Memory B cell (primary cell): ENCODE measurements around the gene JARID2.
A peak's percentile ranks its signal among the peaks of the same experiment; 100 is the strongest.

Experiments
- ATAC-seq: fragments of 150-1000 bp; cut with Tn5 transposase; 2 replicates; pipeline ENCODE4 v1.10.0; 2021; ENCODE audit warnings: low read depth, mild to moderate bottlenecking, moderate library complexity
- DNase-seq, 2 donors: peaks; one replicate each; pipeline ENCODE4 v3.0.0; 2022; ENCODE audit warnings: low spot score in 2 of 2
- H3K27ac Mint-ChIP-seq: one replicate; pipeline ENCODE4 v1.8.0; 2022; ENCODE audit warnings: mild to moderate bottlenecking, moderate library complexity, mixed read lengths
- H3K27me3 Mint-ChIP-seq: one replicate; pipeline ENCODE4 v1.8.0; 2022; ENCODE audit warnings: mixed read lengths
- H3K36me3 Mint-ChIP-seq: one replicate; pipeline ENCODE4 v1.8.0; 2022; ENCODE audit warnings: mild to moderate bottlenecking, mixed read lengths
- H3K4me1 Mint-ChIP-seq: one replicate; pipeline ENCODE4 v1.8.0; 2022; ENCODE audit warnings: mixed read lengths
- H3K4me3 Mint-ChIP-seq: one replicate; pipeline ENCODE4 v1.8.0; 2022; ENCODE audit warnings: mild to moderate bottlenecking, moderate library complexity, mixed read lengths
- H3K9me3 Mint-ChIP-seq: one replicate; pipeline ENCODE4 v1.8.0; 2022; ENCODE audit warnings: mixed read lengths

Gene JARID2

GRCh38 chr6:15401120-15401519 is 155.3 kb downstream of the JARID2 start:
- Mint-ChIP-seq H3K4me1 (peaks cover 58% of the 10 kb centered on the region), H3K27me3 (no peaks in the 10 kb centered on the region), H3K9me3 (no peaks in the 10 kb centered on the region), H3K4me3 (no peak overlapping the region), H3K27ac (no peak overlapping the region), H3K36me3 (no peaks in the 10 kb centered on the region)
- ATAC-seq, result no peak
- DNase-seq, result no peak

DNA sequence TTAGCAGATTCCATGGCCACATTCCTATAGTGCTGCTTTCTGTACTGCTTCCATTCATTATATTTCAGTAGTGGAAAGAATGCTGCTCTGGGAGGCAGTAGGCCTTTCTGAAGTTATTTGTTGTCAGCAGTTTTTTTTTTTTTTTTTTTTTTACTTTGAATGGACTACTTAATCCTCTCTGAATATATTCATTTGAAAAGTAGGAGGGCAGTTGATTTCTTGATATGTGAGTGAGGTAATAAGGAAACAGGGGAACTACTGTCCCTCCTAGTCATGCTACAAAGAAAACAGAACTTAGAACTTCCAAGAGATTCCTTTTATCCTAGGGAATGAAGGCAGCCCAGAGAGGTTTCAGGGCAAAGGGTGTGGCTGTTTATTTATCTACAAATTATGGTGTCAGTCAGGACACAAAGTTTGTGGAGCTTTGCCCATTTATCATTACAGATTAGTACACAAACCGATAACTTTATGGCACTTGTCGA is 155.9 kb downstream of the JARID2 start:
- ATAC-seq, result no peak
- no peak overlapping the region for H3K4me3 Mint-ChIP-seq

DNA sequence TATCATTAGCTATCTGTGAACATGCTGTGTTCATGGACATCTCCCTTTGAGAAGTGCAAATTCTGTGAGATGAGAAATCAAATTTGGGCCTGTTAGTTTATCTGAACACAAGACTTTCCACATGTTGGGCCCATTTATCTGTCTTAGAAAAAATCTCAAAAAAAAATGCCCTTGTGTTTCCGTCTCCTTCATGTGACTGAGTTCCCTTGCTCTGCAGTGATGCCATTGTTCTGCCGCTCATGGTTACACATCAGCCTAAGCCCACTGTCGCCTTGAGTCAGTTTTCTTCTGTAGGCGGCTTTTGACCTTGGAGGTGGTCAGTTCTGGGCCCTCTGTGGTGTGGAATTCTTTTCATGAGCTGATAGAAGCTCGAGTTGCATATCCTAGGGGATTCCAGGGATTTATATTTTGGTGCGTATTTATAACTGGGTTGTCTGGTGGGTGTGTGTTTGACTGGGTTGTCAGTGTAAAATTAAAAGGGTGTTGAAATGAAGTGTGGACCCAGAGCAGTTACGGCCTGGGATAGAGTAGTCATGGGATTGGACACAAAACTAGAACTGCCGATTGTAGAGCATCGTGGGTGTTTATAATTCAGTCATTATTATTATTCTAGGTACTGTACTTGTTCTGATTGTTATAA is 156.7 kb downstream of the JARID2 start:
- H3K4me3 Mint-ChIP-seq, result no peak overlapping the region
- peaks cover 2% of the 10 kb centered on the region for H3K36me3 Mint-ChIP-seq
- DNase-seq, result no peak

More for the DNA sequence above, 155.9 kb downstream of the JARID2 start:
- no peaks in the 10 kb centered on the region for H3K36me3 Mint-ChIP-seq
- no peak for DNase-seq
- H3K9me3 Mint-ChIP-seq, result no peaks in the 10 kb centered on the region
- H3K27me3 Mint-ChIP-seq, result no peaks in the 10 kb centered on the region
- H3K27ac Mint-ChIP-seq, result no peak overlapping the region
- peaks cover 60% of the 10 kb centered on the region for H3K4me1 Mint-ChIP-seq

GRCh38 chr6:15403094-15403755 is 157.4 kb downstream of the JARID2 start:
- H3K27ac Mint-ChIP-seq, result peak overlapping the region; percentile 2
- H3K4me3 Mint-ChIP-seq, result no peak overlapping the region
- no peak for ATAC-seq
- H3K9me3 Mint-ChIP-seq, result no peaks in the 10 kb centered on the region
- peaks cover 3% of the 10 kb centered on the region for H3K36me3 Mint-ChIP-seq
- no peak for DNase-seq
- no peaks in the 10 kb centered on the region for H3K27me3 Mint-ChIP-seq
- peaks cover 63% of the 10 kb centered on the region for H3K4me1 Mint-ChIP-seq

More for the DNA sequence above, 156.7 kb downstream of the JARID2 start:
- H3K4me1 Mint-ChIP-seq, result peaks cover 60% of the 10 kb centered on the region
- no peaks in the 10 kb centered on the region for H3K27me3 Mint-ChIP-seq
- H3K27ac Mint-ChIP-seq, result peak overlapping the region; percentile 2
- no peak for ATAC-seq
- H3K9me3 Mint-ChIP-seq, result no peaks in the 10 kb centered on the region

DNA sequence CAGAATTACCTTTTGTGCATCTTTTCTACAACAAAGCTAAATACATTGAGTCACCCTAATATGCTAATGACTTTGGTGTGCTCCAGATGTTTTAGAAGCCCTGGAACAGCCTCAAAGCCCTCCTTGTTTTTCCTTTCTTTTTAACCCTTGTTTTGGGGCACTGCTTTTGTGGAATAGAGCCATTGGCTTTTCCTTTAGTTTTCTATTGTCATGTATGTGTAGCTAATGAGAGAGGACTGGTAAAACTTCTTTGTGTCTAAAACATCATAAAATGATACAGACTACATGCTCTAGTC is 158.8 kb downstream of the JARID2 start:
- Mint-ChIP-seq H3K4me1 (peaks cover 57% of the 10 kb centered on the region), H3K27me3 (no peaks in the 10 kb centered on the region), H3K9me3 (no peaks in the 10 kb centered on the region), H3K36me3 (peaks cover 3% of the 10 kb centered on the region), H3K4me3 (no peak overlapping the region), H3K27ac (no peak overlapping the region)
- ATAC-seq, result no peak
- DNase-seq, result no peak

GRCh38 chr6:15405129-15406068 is 159.5 kb downstream of the JARID2 start:
- Mint-ChIP-seq H3K27me3 (no peaks in the 10 kb centered on the region), H3K27ac (no peak overlapping the region), H3K36me3 (peaks cover 3% of the 10 kb centered on the region), H3K4me3 (no peak overlapping the region), H3K4me1 (peaks cover 57% of the 10 kb centered on the region), H3K9me3 (no peaks in the 10 kb centered on the region)
- DNase-seq (no peak), ATAC-seq (no peak)

GRCh38 chr6:15406452-15406851 is 160.6 kb downstream of the JARID2 start:
- H3K9me3 Mint-ChIP-seq, result no peaks in the 10 kb centered on the region
- DNase-seq (no peak), ATAC-seq (no peak)
- H3K27me3 Mint-ChIP-seq, result no peaks in the 10 kb centered on the region
- H3K4me1 Mint-ChIP-seq, result peaks cover 56% of the 10 kb centered on the region
- H3K36me3 Mint-ChIP-seq, result peaks cover 3% of the 10 kb centered on the region
- no peak overlapping the region for H3K27ac Mint-ChIP-seq
- H3K4me3 Mint-ChIP-seq, result no peak overlapping the region

DNA sequence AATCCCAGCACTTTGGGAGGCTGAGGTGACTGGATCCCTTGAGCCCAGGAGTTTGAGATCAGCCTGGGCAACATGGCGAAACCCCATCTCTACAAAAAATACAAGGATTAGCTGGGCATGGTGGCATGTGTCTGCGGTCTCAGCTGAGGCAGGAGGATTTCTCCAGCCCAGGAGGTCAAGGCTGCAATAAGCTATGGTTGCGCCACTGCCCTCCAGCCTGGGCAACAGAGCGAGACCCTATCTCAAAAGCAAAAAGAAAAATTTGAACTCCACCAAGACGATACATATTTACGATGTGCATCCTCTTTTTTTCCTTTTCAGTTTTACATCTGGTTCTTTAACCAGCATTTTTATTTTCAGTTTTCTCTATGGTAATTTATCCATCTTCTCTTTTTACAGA is 162.1 kb downstream of the JARID2 start:
- Mint-ChIP-seq H3K36me3 (peaks cover 3% of the 10 kb centered on the region), H3K27ac (no peak overlapping the region), H3K27me3 (no peaks in the 10 kb centered on the region), H3K4me1 (peaks cover 52% of the 10 kb centered on the region), H3K9me3 (no peaks in the 10 kb centered on the region), H3K4me3 (no peak overlapping the region)
- DNase-seq (no peak), ATAC-seq (no peak)

GRCh38 chr6:15408758-15409157 is 162.9 kb downstream of the JARID2 start:
- Mint-ChIP-seq H3K9me3 (no peaks in the 10 kb centered on the region), H3K36me3 (peaks cover 3% of the 10 kb centered on the region), H3K27ac (no peak overlapping the region), H3K4me3 (no peak overlapping the region), H3K4me1 (peaks cover 44% of the 10 kb centered on the region), H3K27me3 (no peaks in the 10 kb centered on the region)
- no peak for DNase-seq
- ATAC-seq, result no peak

DNA sequence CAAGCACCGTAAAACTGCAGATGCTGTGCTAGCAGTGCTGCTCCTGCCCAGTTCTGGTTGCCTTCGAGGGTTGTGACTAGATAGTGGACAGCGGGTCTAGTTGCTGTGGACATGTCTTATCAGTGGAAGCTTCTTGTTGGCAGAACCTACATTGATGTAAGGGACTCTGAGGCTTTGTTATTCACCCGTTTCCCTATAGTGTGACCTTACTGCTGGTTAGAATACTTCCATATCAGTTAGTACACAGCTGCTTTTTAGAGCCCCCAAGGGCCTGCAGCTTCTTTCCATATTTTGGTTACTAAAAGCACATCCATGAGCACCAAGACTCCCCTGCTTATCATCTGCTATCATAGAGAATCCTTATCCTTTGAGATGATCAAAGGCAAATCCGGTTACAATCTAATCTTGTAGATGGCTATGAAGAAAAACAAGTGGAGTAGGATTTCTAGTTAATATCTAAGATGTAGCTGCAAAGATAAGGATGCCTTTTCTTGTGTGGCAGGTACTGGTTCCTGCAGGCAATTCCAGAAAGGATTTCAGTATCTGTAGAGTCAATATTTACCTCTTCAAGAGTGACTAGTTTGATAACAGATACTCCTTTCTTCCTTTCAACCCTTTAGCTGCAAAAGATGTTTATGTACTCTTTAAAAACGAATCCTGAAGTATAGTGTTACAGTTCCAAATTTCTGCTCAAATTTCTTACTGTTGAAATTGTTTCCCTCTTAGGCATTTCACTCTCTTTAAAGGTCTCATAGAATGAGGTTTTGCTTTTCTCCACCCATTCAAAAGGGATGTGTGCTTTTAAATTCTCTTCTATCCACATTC is 163.6 kb downstream of the JARID2 start:
- Mint-ChIP-seq H3K4me3 (no peak overlapping the region), H3K27me3 (no peaks in the 10 kb centered on the region), H3K27ac (no peak overlapping the region), H3K4me1 (peaks cover 39% of the 10 kb centered on the region), H3K9me3 (no peaks in the 10 kb centered on the region), H3K36me3 (peaks cover 9% of the 10 kb centered on the region)
- ATAC-seq, result no peak
- no peak for DNase-seq

- Mint-ChIP-seq H3K9me3 (no peaks in the 10 kb centered on the region), H3K36me3 (peaks cover 10% of the 10 kb centered on the region), H3K4me3 (no peak overlapping the region), H3K27me3 (no peaks in the 10 kb centered on the region), H3K4me1 (peaks cover 35% of the 10 kb centered on the region), H3K27ac (no peak overlapping the region)
- DNase-seq (no peak), ATAC-seq (no peak)
These were observed 164.2 kb downstream of the JARID2 start for GRCh38 chr6:15410126-15410391.

- no peak overlapping the region for H3K4me3 Mint-ChIP-seq
- no peak for ATAC-seq
- H3K36me3 Mint-ChIP-seq, result peaks cover 10% of the 10 kb centered on the region
These were observed 164.9 kb downstream of the JARID2 start for GRCh38 chr6:15410752-15411151.

GRCh38 chr6:15411766-15412165 is 165.9 kb downstream of the JARID2 start:
- Mint-ChIP-seq H3K9me3 (peaks cover under 1% of the 10 kb centered on the region), H3K4me3 (no peak overlapping the region), H3K4me1 (peaks cover 30% of the 10 kb centered on the region)

More at GRCh38 chr6:15410752-15411151, 164.9 kb downstream of the JARID2 start:
- Mint-ChIP-seq H3K27me3 (no peaks in the 10 kb centered on the region), H3K27ac (no peak overlapping the region), H3K9me3 (no peaks in the 10 kb centered on the region), H3K4me1 (peaks cover 33% of the 10 kb centered on the region)
- DNase-seq, result no peak

DNA sequence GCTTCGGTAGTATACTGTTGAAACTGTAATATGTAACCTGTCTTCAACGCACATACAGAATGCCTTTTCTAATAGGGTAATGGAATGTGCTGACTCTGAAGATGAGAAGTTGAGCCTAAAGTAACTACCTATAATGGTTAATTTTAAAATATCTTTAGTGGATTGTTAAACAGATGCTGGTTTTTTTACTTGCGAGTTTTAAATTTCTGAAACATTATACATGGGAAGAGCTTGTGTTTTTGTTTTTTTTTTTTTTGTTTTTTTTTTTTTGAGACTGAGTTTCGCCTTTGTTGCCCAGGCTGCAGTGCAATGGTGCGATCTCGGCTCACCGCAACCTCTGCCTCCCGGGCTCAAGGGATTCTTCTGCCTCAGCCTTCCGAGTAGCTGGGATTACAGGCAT is 166.9 kb downstream of the JARID2 start:
- H3K36me3 Mint-ChIP-seq, result peaks cover 12% of the 10 kb centered on the region
- H3K27ac Mint-ChIP-seq, result no peak overlapping the region

More at GRCh38 chr6:15411766-15412165, 165.9 kb downstream of the JARID2 start:
- Mint-ChIP-seq H3K27ac (no peak overlapping the region), H3K36me3 (peaks cover 11% of the 10 kb centered on the region), H3K27me3 (no peaks in the 10 kb centered on the region)
- DNase-seq, result no peak
- no peak for ATAC-seq

More for the DNA sequence above, 166.9 kb downstream of the JARID2 start:
- no peak overlapping the region for H3K4me3 Mint-ChIP-seq
- DNase-seq (no peak), ATAC-seq (no peak)
- peaks cover 4% of the 10 kb centered on the region for H3K9me3 Mint-ChIP-seq
- no peaks in the 10 kb centered on the region for H3K27me3 Mint-ChIP-seq
- H3K4me1 Mint-ChIP-seq, result peaks cover 27% of the 10 kb centered on the region
